Left ventricle myocardium inferior (tissue), 1 donor: ENCODE data around the gene NFATC4. TPM values are rescaled to one million over a fixed set of nuclear protein-coding genes. Genes with fewer than 3 reads are reported as not detected.

Experiments
- DNase-seq: peaks from one replicate; pipeline ENCODE4 v3.0.0-alpha.2; 2020
- H3K27ac ChIP-seq: fragments of 200-600 bp; replicated peaks from 2 replicates; pipeline ENCODE4 v1.8.0; 2021
- H3K27me3 ChIP-seq: fragments of 200-600 bp; 2 replicates; pipeline ENCODE4 v1.8.0; 2021; ENCODE audit warnings: low read depth
- H3K36me3 ChIP-seq: fragments of 200-600 bp; 2 replicates; pipeline ENCODE4 v1.8.0; 2021
- H3K4me1 ChIP-seq: fragments of 200-600 bp; 2 replicates; pipeline ENCODE4 v1.8.0; 2021
- H3K4me3 ChIP-seq: fragments of 200-600 bp; 2 replicates; pipeline ENCODE4 v1.8.0; 2021; ENCODE audit warnings: mild to moderate bottlenecking, moderate library complexity
- H3K9me3 ChIP-seq: fragments of 200-600 bp; replicated peaks from 2 replicates; pipeline ENCODE4 v1.8.0; 2021
- CTCF ChIP-seq: fragments of 200-600 bp; IDR thresholded peaks from 2 replicates; pipeline ENCODE4 v1.8.0; 2021; ENCODE audit warnings: antibody characterized with exemption, mild to moderate bottlenecking, borderline replicate concordance
- intact Hi-C: fragments of 100-400 bp; cut with micrococcal nuclease; formaldehyde crosslinking; loops from one replicate; pipeline ENCODE4 v1.11.0; 2022
- total RNA-seq: library from RNA; stranded (reverse); fragmentation: NEBNext Ultra II Directional; extraction: Animal tissue kit (Norgen Biotek cat#: 25700); gene quantifications from one replicate; pipeline ENCODE4 v1.2.1, GENCODE V29; 2021
- donor health status: DM: no; HTN: yes; CAD: no; lungs with severe emphysema.

The NFATC4 gene
- total RNA-seq, 1 donor from 2014 or later, result 20.6 TPM

GRCh38 chr14:24427537-24428508 lies 59.8 kb downstream of the NFATC4 start:
- no peak overlapping the region for H3K27ac ChIP-seq
- no peaks in the 10 kb centered on the region for H3K9me3 ChIP-seq
- peaks cover 67% of the 10 kb centered on the region for H3K4me1 ChIP-seq
- intact Hi-C loops, result no loop called here
- DNase-seq, result no peak
- H3K36me3 ChIP-seq, result peaks cover 5% of the 10 kb centered on the region
- no peaks in the 10 kb centered on the region for H3K27me3 ChIP-seq
- no peak overlapping the region for H3K4me3 ChIP-seq
- no peak for TF ChIP-seq CTCF

GRCh38 chr14:24428628-24429394 lies 60.8 kb downstream of the NFATC4 start:
- Histone ChIP-seq H3K27me3 (no peaks in the 10 kb centered on the region), H3K4me3 (peak overlapping the region; percentile 81), H3K27ac (peak overlapping the region; percentile 96), H3K4me1 (peaks cover 72% of the 10 kb centered on the region), H3K36me3 (peaks cover 14% of the 10 kb centered on the region), H3K9me3 (no peaks in the 10 kb centered on the region)
- DNase-seq, result no peak
- intact Hi-C loops, result no loop called here
- TF ChIP-seq CTCF, result no peak

Other genes starting within 250 kb of the NFATC4 start
- 148 TPM for gene FITM1, start 237.5 kb upstream of the NFATC4 start, total RNA-seq
- gene PSME1, start 232.0 kb upstream of the NFATC4 start, total RNA-seq, result 108 TPM
- gene EMC9, start 226.6 kb upstream of the NFATC4 start, total RNA-seq, result 14.5 TPM
- gene PSME2, start 221.6 kb upstream of the NFATC4 start, total RNA-seq, result 89.7 TPM
- 34.8 TPM for gene RNF31, start 220.7 kb upstream of the NFATC4 start, total RNA-seq
- gene IRF9, start 206.9 kb upstream of the NFATC4 start, total RNA-seq, result 24.0 TPM
- gene REC8, start 196.1 kb upstream of the NFATC4 start, total RNA-seq, result 1.6 TPM
- 13.3 TPM for gene IPO4, start 179.4 kb upstream of the NFATC4 start, total RNA-seq
- 22.2 TPM for gene TM9SF1, start 172.7 kb upstream of the NFATC4 start, total RNA-seq
- gene TSSK4, start 162.5 kb upstream of the NFATC4 start, total RNA-seq, result not detected
- gene CHMP4A, start 154.7 kb upstream of the NFATC4 start, total RNA-seq, result 33.1 TPM
- gene MDP1, start 152.1 kb upstream of the NFATC4 start, total RNA-seq, result 16.6 TPM
- 214 TPM for gene NEDD8, start 135.8 kb upstream of the NFATC4 start, total RNA-seq
- 29.7 TPM for gene GMPR2, start 135.3 kb upstream of the NFATC4 start, total RNA-seq
- 30.6 TPM for gene TINF2, start 125.6 kb upstream of the NFATC4 start, total RNA-seq
- 0.96 TPM for gene TGM1, start 105.0 kb upstream of the NFATC4 start, total RNA-seq
- gene RABGGTA, start 96.6 kb upstream of the NFATC4 start, total RNA-seq, result 22.3 TPM
- gene DHRS1, start 68.4 kb upstream of the NFATC4 start, total RNA-seq, result 6.9 TPM
- 23.4 TPM for gene NOP9, start 68.3 kb upstream of the NFATC4 start, total RNA-seq
- 3.1 TPM for gene CIDEB, start 60.2 kb upstream of the NFATC4 start, total RNA-seq
- gene LTB4R2, start 58.0 kb upstream of the NFATC4 start, total RNA-seq, result 0.71 TPM
- gene LTB4R, start 56.7 kb upstream of the NFATC4 start, total RNA-seq, result 1.8 TPM
- 26.6 TPM for gene ADCY4, start 33.1 kb upstream of the NFATC4 start, total RNA-seq
- 3.6 TPM for gene RIPK3, start 28.2 kb upstream of the NFATC4 start, total RNA-seq
- gene NYNRIN, start 30.8 kb downstream of the NFATC4 start, total RNA-seq, result 8.0 TPM
- 0.55 TPM for gene CBLN3, start 61.5 kb downstream of the NFATC4 start, total RNA-seq
- 20.5 TPM for gene KHNYN, start 61.8 kb downstream of the NFATC4 start, total RNA-seq
- 74.8 TPM for gene SDR39U1, start 74.6 kb downstream of the NFATC4 start, total RNA-seq
- 0.66 TPM for gene CMA1, start 140.1 kb downstream of the NFATC4 start, total RNA-seq
- 0.80 TPM for gene CTSG, start 208.1 kb downstream of the NFATC4 start, total RNA-seq
- gene GZMH, start 241.5 kb downstream of the NFATC4 start, total RNA-seq, result not detected